ENCODE results near the gene HRH3.

Gene HRH3

GRCh38 chr20:62215020-62215990 lies 4.8 kb downstream of the HRH3 start:
- DNase-seq, result no peak

GRCh38 chr20:62214067-62214466 lies 6.0 kb downstream of the HRH3 start:
- no peak for DNase-seq

- DNase-seq, result no peak
Measured at GRCh38 chr20:62212299-62212698, 7.8 kb downstream of the HRH3 start.

GRCh38 chr20:62211769-62212288 lies 8.2 kb downstream of the HRH3 start:
- no peak for DNase-seq

- DNase-seq, result no peak
Measured at GRCh38 chr20:62211216-62211615, 8.9 kb downstream of the HRH3 start.

GRCh38 chr20:62210496-62210855 lies 9.6 kb downstream of the HRH3 start:
- no peak for DNase-seq

- no peak for DNase-seq
Measured at GRCh38 chr20:62209850-62210495, 10.1 kb downstream of the HRH3 start.

GRCh38 chr20:62208795-62209755 lies 11.0 kb downstream of the HRH3 start:
- DNase-seq, result no peak

- no peak for DNase-seq
Measured at GRCh38 chr20:62208061-62208794, 11.8 kb downstream of the HRH3 start.

- no peak for DNase-seq
Measured at GRCh38 chr20:62206388-62206775, 13.7 kb downstream of the HRH3 start.

GRCh38 chr20:62205618-62206387 lies 14.3 kb downstream of the HRH3 start:
- no peak for DNase-seq

- DNase-seq, result no peak
Measured at GRCh38 chr20:62203378-62204030, 16.6 kb downstream of the HRH3 start.

- DNase-seq, result no peak
Measured at GRCh38 chr20:62202676-62203377, 17.3 kb downstream of the HRH3 start.

GRCh38 chr20:62202083-62202395 lies 18.0 kb downstream of the HRH3 start:
- DNase-seq, result no peak

GRCh38 chr20:62201173-62202082 lies 18.6 kb downstream of the HRH3 start:
- no peak for DNase-seq

- DNase-seq, result no peak
Measured at GRCh38 chr20:62200491-62201172, 19.4 kb downstream of the HRH3 start.

GRCh38 chr20:62198931-62199330 lies 21.1 kb downstream of the HRH3 start:
- no peak for DNase-seq

GRCh38 chr20:62198496-62198895 lies 21.6 kb downstream of the HRH3 start:
- DNase-seq, result no peak

- DNase-seq, result no peak
Measured at GRCh38 chr20:62197801-62198200, 22.3 kb downstream of the HRH3 start.
